Tongue (tissue), 2 donors: ENCODE results near the gene PTPRJ. TPM values are rescaled to one million over a fixed set of nuclear protein-coding genes. Genes with fewer than 3 reads are reported as not detected.
A peak's percentile ranks its signal among the peaks of the same experiment; 100 is the strongest.
"Not testable (repeated sequence)": the region's sequence is repeated elsewhere in the genome, so short reads cannot be mapped to it uniquely, and the experiment has no call there.

Source experiments
- DNase-seq: peaks from one replicate; pipeline ENCODE4 v3.0.0-alpha.2; 2015
- total RNA-seq: library from RNA; depleted of rRNA; stranded (reverse); fragments of >200 nt; gene quantifications from one replicate; pipeline ENCODE4 v1.2.3, GENCODE V29; 2014

The PTPRJ gene
- 8.9 TPM for total RNA-seq

- peak; percentile 65 for DNase-seq
Measured at GRCh38 chr11:47980088-47980906, at the start of gene PTPRJ. Gene PTPRJ (plus strand): TSS chr11:47980559. CDS start chr11:47980913, 354 bp downstream.

- no peak for DNase-seq
Measured at GRCh38 chr11:47932544-47932943, 47.8 kb upstream of the PTPRJ start.

GRCh38 chr11:47933797-47934196 is 46.6 kb upstream of the PTPRJ start:
- DNase-seq: not testable (repeated sequence)

GRCh38 chr11:47938791-47939560 is 41.4 kb upstream of the PTPRJ start:
- no peak for DNase-seq

- DNase-seq: no peak
Measured at GRCh38 chr11:47940904-47941649, 39.3 kb upstream of the PTPRJ start.

GRCh38 chr11:47941907-47942558 is 38.3 kb upstream of the PTPRJ start:
- no peak for DNase-seq

- no peak for DNase-seq
Measured at GRCh38 chr11:47943721-47944586, 36.4 kb upstream of the PTPRJ start.

GRCh38 chr11:47944632-47945031 is 35.7 kb upstream of the PTPRJ start:
- DNase-seq: no peak

GRCh38 chr11:47946682-47947559 is 33.4 kb upstream of the PTPRJ start:
- DNase-seq: no peak

GRCh38 chr11:47948137-47948536 is 32.2 kb upstream of the PTPRJ start:
- DNase-seq: no peak

GRCh38 chr11:47949001-47949675 is 31.2 kb upstream of the PTPRJ start:
- DNase-seq: not testable (repeated sequence)

- DNase-seq: peak; percentile 28
Measured at GRCh38 chr11:47950396-47950795, 30.0 kb upstream of the PTPRJ start.

- not testable (repeated sequence) for DNase-seq
Measured at GRCh38 chr11:47951504-47951903, 28.9 kb upstream of the PTPRJ start.

GRCh38 chr11:47955061-47955755 is 25.2 kb upstream of the PTPRJ start:
- DNase-seq: no peak

- no peak for DNase-seq
Measured at GRCh38 chr11:47960015-47960414, 20.3 kb upstream of the PTPRJ start.

GRCh38 chr11:47961383-47961782 is 19.0 kb upstream of the PTPRJ start:
- DNase-seq: no peak

GRCh38 chr11:47964546-47964945 is 15.8 kb upstream of the PTPRJ start:
- DNase-seq: no peak

GRCh38 chr11:47967577-47968525 is 12.5 kb upstream of the PTPRJ start:
- no peak for DNase-seq
